Measurements from ENCODE around the gene HIVEP3. TPM values are rescaled to one million over a fixed set of nuclear protein-coding genes. Genes with fewer than 3 reads are reported as not detected.

HIVEP3 gene
- 2.9 TPM for total RNA-seq

GRCh38 chr1:41918450-41919043 lies at the start of gene HIVEP3:
TSS of gene HIVEP3 (minus strand) at chr1:41918922.
- Histone ChIP-seq H3K36me3 (no peaks in the 10 kb centered on the region), H3K27ac (no peak within 1 kb of the TSS), H3K4me1 (peaks cover 18% of the 10 kb centered on the region), H3K27me3 (no peaks in the 10 kb centered on the region), H3K4me3 (peak within 1 kb of the TSS; percentile 50 to 68), H3K9me3 (no peaks in the 10 kb centered on the region)
- no peak for TF ChIP-seq POLR2AphosphoS5 (IDR thresholded peaks at IDR 0.05; ENCODE audit: insufficient read depth in 1 of 2, low read depth in 1 of 2)
- no peak for TF ChIP-seq POLR2A (IDR thresholded peaks at IDR 0.05)
- TF ChIP-seq CTCF (IDR thresholded peaks at IDR 0.05): no peak
- intact Hi-C loops (cut with DNase I): no loop called here
- DNase-seq (ENCODE audit: extremely low spot score in 2 of 2): no peak

- no peaks in the 10 kb centered on the region for H3K36me3 ChIP-seq
- no peaks in the 10 kb centered on the region for H3K9me3 ChIP-seq
- H3K4me3 ChIP-seq: no peak overlapping the region
- H3K27me3 ChIP-seq: no peaks in the 10 kb centered on the region
- no peaks in the 10 kb centered on the region for H3K4me1 ChIP-seq
- H3K27ac ChIP-seq: no peak overlapping the region
- DNase-seq (ENCODE audit: extremely low spot score in 2 of 2): no peak
- intact Hi-C loops (cut with DNase I): no loop called here
- TF ChIP-seq POLR2A (IDR thresholded peaks at IDR 0.05) (no peak), CTCF (IDR thresholded peaks at IDR 0.05) (no peak), POLR2AphosphoS5 (IDR thresholded peaks at IDR 0.05; ENCODE audit: insufficient read depth in 1 of 2, low read depth in 1 of 2) (no peak)
These were observed 45.7 kb upstream of the HIVEP3 start for GRCh38 chr1:41964400-41964799.

- H3K4me3 ChIP-seq: no peak overlapping the region
- intact Hi-C loops (cut with DNase I): no loop called here
- H3K36me3 ChIP-seq: no peaks in the 10 kb centered on the region
- H3K4me1 ChIP-seq: no peaks in the 10 kb centered on the region
- DNase-seq (ENCODE audit: extremely low spot score in 2 of 2): no peak
- H3K27me3 ChIP-seq: no peaks in the 10 kb centered on the region
- H3K27ac ChIP-seq: no peak overlapping the region
- TF ChIP-seq POLR2A (IDR thresholded peaks at IDR 0.05) (no peak), POLR2AphosphoS5 (IDR thresholded peaks at IDR 0.05; ENCODE audit: insufficient read depth in 1 of 2, low read depth in 1 of 2) (no peak), CTCF (IDR thresholded peaks at IDR 0.05) (no peak)
- H3K9me3 ChIP-seq: no peaks in the 10 kb centered on the region
These were observed 44.9 kb upstream of the HIVEP3 start for GRCh38 chr1:41963636-41964035.

GRCh38 chr1:41958015-41958673 lies 39.4 kb upstream of the HIVEP3 start:
- H3K4me3 ChIP-seq: no peak overlapping the region
- no peaks in the 10 kb centered on the region for H3K27me3 ChIP-seq
- intact Hi-C loops (cut with DNase I): no loop called here
- no peaks in the 10 kb centered on the region for H3K9me3 ChIP-seq
- H3K36me3 ChIP-seq: no peaks in the 10 kb centered on the region
- H3K27ac ChIP-seq: no peak overlapping the region
- TF ChIP-seq POLR2AphosphoS5 (IDR thresholded peaks at IDR 0.05; ENCODE audit: insufficient read depth in 1 of 2, low read depth in 1 of 2) (no peak), CTCF (IDR thresholded peaks at IDR 0.05) (no peak), POLR2A (IDR thresholded peaks at IDR 0.05) (no peak)
- no peaks in the 10 kb centered on the region for H3K4me1 ChIP-seq
- no peak for DNase-seq (ENCODE audit: extremely low spot score in 2 of 2)

GRCh38 chr1:41957568-41957967 lies 38.8 kb upstream of the HIVEP3 start:
- H3K9me3 ChIP-seq: no peaks in the 10 kb centered on the region
- no peak overlapping the region for H3K4me3 ChIP-seq
- H3K27me3 ChIP-seq: no peaks in the 10 kb centered on the region
- intact Hi-C loops (cut with DNase I): no loop called here
- H3K36me3 ChIP-seq: no peaks in the 10 kb centered on the region
- no peak for DNase-seq (ENCODE audit: extremely low spot score in 2 of 2)
- TF ChIP-seq POLR2A (IDR thresholded peaks at IDR 0.05) (no peak), POLR2AphosphoS5 (IDR thresholded peaks at IDR 0.05; ENCODE audit: insufficient read depth in 1 of 2, low read depth in 1 of 2) (no peak), CTCF (IDR thresholded peaks at IDR 0.05) (no peak)
- no peak overlapping the region for H3K27ac ChIP-seq
- no peaks in the 10 kb centered on the region for H3K4me1 ChIP-seq
